SK-N-SH (cell line): ENCODE results near the gene MAPKAPK5. TPM values are rescaled to one million over a fixed set of nuclear protein-coding genes. Genes with fewer than 3 reads are reported as not detected.
"Not testable (repeated sequence)": the region's sequence is repeated elsewhere in the genome, so short reads cannot be mapped to it uniquely, and the experiment has no call there.

Source experiments
- CTCF ChIA-PET: fragments of 300-600, 350-600 bp; formaldehyde crosslinking; extraction: SDS; loops from one replicate; lab custom pipeline; 2021; lab: Yijun Ruan, JAX
- POLR2A ChIA-PET: fragments of 350-600 bp; sonication (Branson Sonifier 250); formaldehyde crosslinking; extraction: SDS; loops from one replicate; lab custom pipeline; 2020; ENCODE audit warnings: antibody characterized with exemption, inconsistent platforms; lab: Yijun Ruan, JAX
- DNase-seq: peaks from one replicate; pipeline ENCODE4 v3.0.0; 2012
- H2AFZ ChIP-seq: fragments of 200-600 bp; sonication (generic); 2 replicates; pipeline ENCODE4 v1.8.1; 2016; ENCODE audit warnings: antibody characterized with exemption, mild to moderate bottlenecking, low read depth
- H3F3A ChIP-seq: fragments of 200-600 bp; sonication (generic); replicated peaks from 2 replicates; pipeline ENCODE3; 2016; ENCODE audit warnings: antibody characterized with exemption, mild to moderate bottlenecking; ENCODE audit not compliant: insufficient read depth
- H3K27ac ChIP-seq, 2 experiments: fragments of 200-500 bp in 1 of 2; fragments of 200-600 bp in 1 of 2; sonication (Bioruptor generic) in 1 of 2; sonication (generic), shearing (Covaris generic) in 1 of 2; 2 replicates each; pipeline versions ENCODE4 v1.5.1 to v1.6.1; 2014 to 2016; ENCODE audit warnings: low read depth in 2 of 2, inconsistent platforms in 1 of 2, low read length in 1 of 2, mild to moderate bottlenecking in 1 of 2, mixed read lengths in 1 of 2
- H3K27me3 ChIP-seq: fragments of 200-600 bp; sonication (generic), shearing (Covaris generic); 2 replicates; pipeline ENCODE4 v1.6.1; 2016; ENCODE audit warnings: mixed run types; ENCODE audit not compliant: insufficient read depth
- H3K36me3 ChIP-seq, 2 experiments: fragments of 200-500 bp in 1 of 2; fragments of 200-600 bp in 1 of 2; sonication (Bioruptor generic) in 1 of 2; sonication (generic) in 1 of 2; replicated peaks in 1 of 2; 2 replicates each; pipeline versions ENCODE3 to v1.5.1; 2014 to 2016; ENCODE audit warnings: low read length in 1 of 2, mild to moderate bottlenecking in 1 of 2; ENCODE audit not compliant: insufficient read depth in 2 of 2, control insufficient read depth in 1 of 2
- H3K4me1 ChIP-seq, 2 experiments: fragments of 200-500 bp in 1 of 2; fragments of 200-600 bp in 1 of 2; sonication (Bioruptor generic) in 1 of 2; sonication (generic), shearing (Covaris generic) in 1 of 2; 2 replicates each; pipeline versions ENCODE4 v1.5.1 to v1.6.1; 2014 to 2016; ENCODE audit warnings: low read depth in 1 of 2, low read length in 1 of 2, mixed run types in 1 of 2; ENCODE audit not compliant: insufficient read depth in 2 of 2, control insufficient read depth in 1 of 2
- H3K4me2 ChIP-seq: fragments of 200-600 bp; sonication (generic), shearing (Covaris generic); 2 replicates; pipeline ENCODE4 v1.6.1; 2017; ENCODE audit warnings: mixed run types
- H3K4me3 ChIP-seq, 2 experiments: fragments of 200-500 bp in 1 of 2; fragments of 200-600 bp in 1 of 2; sonication (Bioruptor generic) in 1 of 2; sonication (generic), shearing (Covaris generic) in 1 of 2; 2 replicates each; pipeline versions ENCODE4 v1.5.1 to v1.8.1; 2014 to 2016; ENCODE audit warnings: low read depth in 2 of 2, inconsistent platforms in 1 of 2, low read length in 1 of 2, mild to moderate bottlenecking in 1 of 2, mixed read lengths in 1 of 2, moderate library complexity in 1 of 2
- H3K79me2 ChIP-seq: fragments of 200-600 bp; sonication (generic); 2 replicates; pipeline ENCODE4 v1.8.1; 2017; ENCODE audit warnings: mild to moderate bottlenecking; ENCODE audit not compliant: insufficient read depth
- H3K9ac ChIP-seq: fragments of 200-600 bp; sonication (generic); 2 replicates; pipeline ENCODE4 v1.6.1; 2017; ENCODE audit warnings: mixed run types
- H3K9me2 ChIP-seq: fragments of 200-600 bp; sonication (generic); 2 replicates; pipeline ENCODE4 v1.6.1; 2017; ENCODE audit warnings: mixed run types
- H3K9me3 ChIP-seq: fragments of 200-600 bp; sonication (generic); 2 replicates; pipeline ENCODE4 v1.6.1; 2017; ENCODE audit warnings: mixed run types, mild to moderate bottlenecking, moderate library complexity
- H4K20me1 ChIP-seq: fragments of 200-600 bp; sonication (generic); 2 replicates; pipeline ENCODE4 v1.6.1; 2017; ENCODE audit warnings: mild to moderate bottlenecking, mixed run types; ENCODE audit not compliant: insufficient read depth
- GABPA ChIP-seq: IDR thresholded peaks from 2 replicates; pipeline ENCODE4 v1.4.0; 2012; ENCODE audit warnings: low read depth, mild to moderate bottlenecking
- GATA2 ChIP-seq: sonication (generic); formaldehyde crosslinking; IDR thresholded peaks from 2 replicates; pipeline ENCODE4 v1.5.0; 2020; ENCODE audit warnings: mild to moderate bottlenecking, missing genetic modification reagents
- NRF1 ChIP-seq: IDR thresholded peaks from 2 replicates; pipeline ENCODE4 v1.6.1; 2012; ENCODE audit warnings: low read depth, mild to moderate bottlenecking, low read length
- REST ChIP-seq: IDR thresholded peaks from 2 replicates; pipeline ENCODE4 v1.6.1; 2012; ENCODE audit warnings: mild to moderate bottlenecking, low read depth, low read length, moderate library complexity
- RFX5 ChIP-seq: IDR thresholded peaks from 2 replicates; pipeline ENCODE4 v1.6.1; 2012; ENCODE audit warnings: mild to moderate bottlenecking, improper control_type of control experiment, low read length
- TAF1 ChIP-seq: IDR thresholded peaks from 2 replicates; pipeline ENCODE4 v1.6.1; 2012; ENCODE audit warnings: low read depth, mild to moderate bottlenecking, low read length, moderate library complexity, borderline replicate concordance
- WGBS: methylation state at CpG from one replicate; pipeline ENCODE4 v1.1.6; 2017; ENCODE audit warnings: low lambda C conversion rate; 5-methylcytosine and 5-hydroxymethylcytosine counted together
- polyA plus RNA-seq, 3 experiments: library from polyadenylated mRNA; depleted of rRNA; stranded (reverse); fragments of >200 nt; gene quantifications; 2 replicates each; pipeline ENCODE4 v1.2.3, GENCODE V29; 2012
- small RNA-seq, 7 experiments: library from RNA; depleted of rRNA; stranded (forward); fragments of <200 nt; gene quantifications; one replicate each; pipeline ENCODE3, GENCODE V24; 2012

MAPKAPK5 gene
- polyA plus RNA-seq, 1 of the 3 experiments (the other 2 are of a cell fraction), result 38.1 TPM

- TF ChIP-seq RFX5 (no peak), GABPA (peak; percentile 63), TAF1 (no peak)
These were observed 100.5 kb downstream of the MAPKAPK5 start (continued) for GRCh38 chr12:111942557-111942956.

GRCh38 chr12:111943929-111944328 is 101.9 kb downstream of the MAPKAPK5 start:
- WGBS, result 94% methylated on average over 1 of the region's 1 CpG
- H3K36me3 ChIP-seq, result no peaks in the 10 kb centered on the region
- H3K79me2 ChIP-seq, result no peaks in the 10 kb centered on the region
- H3K27ac ChIP-seq, result no peak overlapping the region
- H3K4me3 ChIP-seq, result no peak overlapping the region
- ChIA-PET CTCF (interaction anchor here (1.2 kb wide), 1 partner anchor 19 kb away, joined by 3 read pairs; no protein-coding TSS in a partner anchor), POLR2A (no interaction called here)
- H3F3A ChIP-seq, result peaks cover 3% of the 10 kb centered on the region
- no peak overlapping the region for H3K4me2 ChIP-seq
- H3K27me3 ChIP-seq, result no peaks in the 10 kb centered on the region
- H4K20me1 ChIP-seq, result no peaks in the 10 kb centered on the region
- TF ChIP-seq GATA2 (no peak), RFX5 (no peak), NRF1 (no peak), REST (no peak)
- TF ChIP-seq, all 33 proteins: peak for 0
- DNase-seq, result no peak
- Histone ChIP-seq H3K9ac (no peak overlapping the region), H3K9me2 (no peaks in the 10 kb centered on the region), H2AFZ (no peak overlapping the region), H3K4me1 (peaks cover 0 to 4% of the 10 kb centered on the region in 2 experiments; a peak in 1 of 4 replicates), H3K9me3 (no peaks in the 10 kb centered on the region)

- H3K4me3 ChIP-seq, H3K4me1 ChIP-seq, H3K9ac ChIP-seq, H3K4me2 ChIP-seq, H3K9me3 ChIP-seq, H3K79me2 ChIP-seq, DNase-seq, H3K36me3 ChIP-seq, H3F3A ChIP-seq, POLR2A ChIA-PET, H3K27ac ChIP-seq, H3K27me3 ChIP-seq, H3K9me2 ChIP-seq, H4K20me1 ChIP-seq, CTCF ChIA-PET, H2AFZ ChIP-seq: not testable (repeated sequence)
- 67% methylated on average over 3 of the region's 3 CpGs for whole genome bisulfite sequencing
These were observed 109.1 kb downstream of the MAPKAPK5 start for GRCh38 chr12:111950961-111951676.

Small RNA genes within 50 kb of the gene (small RNA-seq; reads per million reads assigned to genes)
- gene MIR6761, result 0 to 3.2 (median 0) reads per million in 7 experiments

Other genes with a start within 250 kb of the MAPKAPK5 start
- gene ATXN2, start 242.9 kb upstream of the MAPKAPK5 start, polyA plus RNA-seq (2012; rRNA removed), result 22.8 and 35.7 TPM in 2 replicates
- 11.4 and 11.7 TPM in 2 replicates for gene BRAP, start 156.3 kb upstream of the MAPKAPK5 start, polyA plus RNA-seq (2012; rRNA removed)
- gene ACAD10, start 156.2 kb upstream of the MAPKAPK5 start, polyA plus RNA-seq (2012; rRNA removed), result 24.6 and 29.0 TPM in 2 replicates
- 60.4 and 67.5 TPM in 2 replicates for gene ALDH2, start 75.3 kb upstream of the MAPKAPK5 start, polyA plus RNA-seq (2012; rRNA removed)
- gene TMEM116, start 170.9 kb downstream of the MAPKAPK5 start, polyA plus RNA-seq (2012; rRNA removed), result 7.9 and 12.0 TPM in 2 replicates
- gene ERP29, start 171.2 kb downstream of the MAPKAPK5 start, polyA plus RNA-seq (2012; rRNA removed), result 177 and 189 TPM in 2 replicates